MM.1S (cell line): Measurements from ENCODE around the gene GLOD5.

Source experiments
- DNase-seq: peaks from one replicate; pipeline ENCODE4 v3.0.0-alpha.2; 2015
- H2AFZ ChIP-seq: fragments of 300-600 bp; sonication (generic); 2 replicates; pipeline ENCODE4 v1.6.0; 2016; ENCODE audit warnings: antibody characterized with exemption, low read length
- H3F3A ChIP-seq: fragments of 300-600 bp; sonication (generic); 2 replicates; pipeline ENCODE4 v1.6.1; 2016; ENCODE audit warnings: mild to moderate bottlenecking, antibody characterized with exemption, low read length, moderate library complexity, mixed read lengths; ENCODE audit not compliant: insufficient read depth
- H3K27ac ChIP-seq: fragments of 300-600 bp; sonication (generic); 2 replicates; pipeline ENCODE4 v1.5.1; 2016; ENCODE audit warnings: mild to moderate bottlenecking, low read length
- H3K27me3 ChIP-seq: fragments of 300-600 bp; sonication (generic); replicated peaks from 2 replicates; pipeline ENCODE4 v1.6.0; 2016; ENCODE audit warnings: low read length; ENCODE audit not compliant: insufficient read depth
- H3K36me3 ChIP-seq: fragments of 300-600 bp; sonication (generic); replicated peaks from 2 replicates; pipeline ENCODE4 v1.6.1; 2016; ENCODE audit warnings: mild to moderate bottlenecking, low read length, mixed read lengths; ENCODE audit not compliant: insufficient read depth
- H3K4me1 ChIP-seq: fragments of 300-600 bp; sonication (generic); 2 replicates; pipeline ENCODE4 v1.6.1; 2016; ENCODE audit warnings: low read length, mixed read lengths
- H3K4me2 ChIP-seq: fragments of 300-600 bp; sonication (generic); 2 replicates; pipeline ENCODE4 v1.6.0; 2016; ENCODE audit warnings: low read depth, low read length
- H3K4me3 ChIP-seq: fragments of 300-600 bp; sonication (generic); 2 replicates; pipeline ENCODE4 v1.5.1; 2016; ENCODE audit warnings: low read length, mixed read lengths
- H3K79me2 ChIP-seq: fragments of 300-600 bp; sonication (generic); 2 replicates; pipeline ENCODE4 v1.6.1; 2016; ENCODE audit warnings: mixed run types, low read length, mixed read lengths
- H3K9ac ChIP-seq: fragments of 300-600 bp; sonication (generic); 2 replicates; pipeline ENCODE4 v1.6.1; 2016; ENCODE audit warnings: low read length, mixed read lengths
- H3K9me2 ChIP-seq: fragments of 300-600 bp; sonication (generic); replicated peaks from 2 replicates; pipeline ENCODE4 v1.6.1; 2016; ENCODE audit warnings: mild to moderate bottlenecking, low read length, mixed read lengths; ENCODE audit not compliant: insufficient read depth
- H3K9me3 ChIP-seq: fragments of 300-600 bp; sonication (generic); replicated peaks from 2 replicates; pipeline ENCODE4 v1.6.1; 2016; ENCODE audit warnings: mild to moderate bottlenecking, low read length, mixed read lengths; ENCODE audit not compliant: insufficient read depth
- H4K20me1 ChIP-seq: fragments of 300-600 bp; sonication (generic); 2 replicates; pipeline ENCODE4 v1.6.1; 2016; ENCODE audit warnings: mild to moderate bottlenecking, low read length, moderate library complexity, mixed read lengths; ENCODE audit not compliant: insufficient read depth
- CTCF ChIP-seq: fragments of 300-600 bp; sonication (generic); IDR thresholded peaks from 2 replicates; pipeline ENCODE4 v1.5.1; 2016; ENCODE audit warnings: antibody characterized with exemption, low read length, mixed read lengths
- EZH2 ChIP-seq: fragments of 300-600 bp; sonication (generic); optimal IDR thresholded peaks from 2 replicates; pipeline ENCODE3; 2017; ENCODE audit warnings: low read depth, mild to moderate bottlenecking, antibody characterized with exemption, low read length, mixed read lengths
- EZH2phosphoT487 ChIP-seq: fragments of 300-600 bp; sonication (generic); IDR thresholded peaks from 2 replicates; pipeline ENCODE4 v1.6.1; 2018; ENCODE audit warnings: antibody characterized with exemption, low read length

GLOD5 gene

GRCh38 chrX:48779399-48779798, 17.9 kb downstream of the GLOD5 start:
- TF ChIP-seq EZH2 (no peak), EZH2phosphoT487 (no peak), CTCF (no peak)
- Histone ChIP-seq H3K4me2 (no peak overlapping the region), H3K27ac (no peak overlapping the region), H3K4me1 (no peaks in the 10 kb centered on the region), H3F3A (no peaks in the 10 kb centered on the region), H3K9me3 (no peaks in the 10 kb centered on the region), H3K27me3 (no peaks in the 10 kb centered on the region), H4K20me1 (no peaks in the 10 kb centered on the region), H2AFZ (no peak overlapping the region), H3K4me3 (no peak overlapping the region), H3K36me3 (no peaks in the 10 kb centered on the region), H3K9ac (no peak overlapping the region), H3K9me2 (no peaks in the 10 kb centered on the region), H3K79me2 (no peaks in the 10 kb centered on the region)
- no peak for DNase-seq

GRCh38 chrX:48781705-48782104, 20.2 kb downstream of the GLOD5 start:
- Histone ChIP-seq H3K4me3 (no peak overlapping the region), H3K79me2 (no peaks in the 10 kb centered on the region)
- no peak for DNase-seq

GRCh38 chrX:48782216-48782615, 20.7 kb downstream of the GLOD5 start:
- Histone ChIP-seq H3F3A (no peaks in the 10 kb centered on the region), H3K36me3 (no peaks in the 10 kb centered on the region), H3K27me3 (no peaks in the 10 kb centered on the region), H4K20me1 (no peaks in the 10 kb centered on the region), H3K27ac (no peak overlapping the region), H3K4me1 (no peaks in the 10 kb centered on the region), H3K4me2 (no peak overlapping the region), H3K79me2 (no peaks in the 10 kb centered on the region), H3K9ac (no peak overlapping the region), H3K9me3 (no peaks in the 10 kb centered on the region), H2AFZ (no peak overlapping the region), H3K9me2 (no peaks in the 10 kb centered on the region), H3K4me3 (no peak overlapping the region)
- DNase-seq: no peak
- TF ChIP-seq EZH2phosphoT487 (no peak), EZH2 (no peak)

More at GRCh38 chrX:48781705-48782104, 20.2 kb downstream of the GLOD5 start:
- no peak overlapping the region for H3K9ac ChIP-seq
- H3K27ac ChIP-seq: no peak overlapping the region
- H2AFZ ChIP-seq: no peak overlapping the region
- no peaks in the 10 kb centered on the region for H3K9me3 ChIP-seq
- H3K9me2 ChIP-seq: no peaks in the 10 kb centered on the region
- no peaks in the 10 kb centered on the region for H3F3A ChIP-seq
- no peaks in the 10 kb centered on the region for H3K36me3 ChIP-seq
- H3K27me3 ChIP-seq: no peaks in the 10 kb centered on the region
- no peaks in the 10 kb centered on the region for H3K4me1 ChIP-seq
- TF ChIP-seq CTCF (no peak), EZH2 (no peak), EZH2phosphoT487 (no peak)
- no peak overlapping the region for H3K4me2 ChIP-seq
- H4K20me1 ChIP-seq: no peaks in the 10 kb centered on the region

GRCh38 chrX:48782795-48783194, 21.2 kb downstream of the GLOD5 start:
- Histone ChIP-seq H3K9me3 (no peaks in the 10 kb centered on the region), H3K27ac (no peak overlapping the region), H3K36me3 (no peaks in the 10 kb centered on the region), H2AFZ (no peak overlapping the region), H3F3A (no peaks in the 10 kb centered on the region), H3K4me1 (no peaks in the 10 kb centered on the region), H3K27me3 (no peaks in the 10 kb centered on the region), H3K4me2 (no peak overlapping the region), H3K79me2 (no peaks in the 10 kb centered on the region), H4K20me1 (no peaks in the 10 kb centered on the region), H3K9ac (no peak overlapping the region), H3K4me3 (no peak overlapping the region), H3K9me2 (no peaks in the 10 kb centered on the region)
- no peak for DNase-seq
- TF ChIP-seq EZH2: no peak
- no peak for TF ChIP-seq EZH2phosphoT487
- no peak for TF ChIP-seq CTCF
